Mononuclear cell (primary cell): Measurements from ENCODE around the gene ATG10. TPM values are rescaled to one million over a fixed set of nuclear protein-coding genes. Genes with fewer than 3 reads are reported as not detected.
"Not testable (repeated sequence)": the region's sequence is repeated elsewhere in the genome, so short reads cannot be mapped to it uniquely, and the experiment has no call there.

ENCODE experiments used
- H3K27me3 ChIP-seq: 2 replicates; pipeline ENCODE4 v1.6.0; 2011; ENCODE audit warnings: low read length, control low read depth; ENCODE audit not compliant: insufficient read depth
- H3K4me1 ChIP-seq: 2 replicates; pipeline ENCODE4 v1.5.1; 2011; ENCODE audit warnings: mild to moderate bottlenecking, low read length, control low read depth; ENCODE audit not compliant: insufficient read depth
- H3K4me3 ChIP-seq: 2 replicates; pipeline ENCODE4 v1.5.1; 2011; ENCODE audit warnings: mild to moderate bottlenecking, low read length, moderate library complexity
- H3K9me3 ChIP-seq: 2 replicates; pipeline ENCODE4 v1.5.1; 2011; ENCODE audit warnings: low read depth, mild to moderate bottlenecking, control low read depth, low read length
- total RNA-seq: library from RNA; depleted of rRNA; stranded (reverse); fragments of >200 nt; gene quantifications from one replicate; pipeline ENCODE4 v1.2.3, GENCODE V29; 2012

Gene ATG10
- total RNA-seq, 1 donor, result 2.4 TPM

DNA sequence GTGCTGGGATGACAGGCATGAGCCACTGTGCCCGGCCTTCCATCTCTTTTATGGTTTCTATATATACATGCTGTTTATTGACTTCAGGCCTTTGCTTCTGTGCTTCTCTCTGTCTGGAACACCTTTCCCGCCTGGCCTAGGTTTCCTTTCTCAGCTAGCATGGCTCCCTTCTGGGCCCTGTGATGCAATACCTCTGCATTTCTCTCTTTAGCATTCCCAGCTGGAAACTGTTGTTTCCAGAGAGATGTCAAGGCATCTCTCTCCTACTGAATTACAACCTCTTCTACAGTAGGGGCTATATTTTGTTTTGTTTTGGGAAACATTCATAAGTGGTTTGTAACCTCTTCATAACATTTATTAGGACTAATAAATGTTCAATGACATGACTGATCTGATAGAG lies 249.2 kb downstream of the ATG10 start:
- no peaks in the 10 kb centered on the region for H3K27me3 ChIP-seq
- no peaks in the 10 kb centered on the region for H3K4me1 ChIP-seq
- H3K9me3 ChIP-seq, result no peaks in the 10 kb centered on the region
- H3K4me3 ChIP-seq, result no peak overlapping the region

DNA sequence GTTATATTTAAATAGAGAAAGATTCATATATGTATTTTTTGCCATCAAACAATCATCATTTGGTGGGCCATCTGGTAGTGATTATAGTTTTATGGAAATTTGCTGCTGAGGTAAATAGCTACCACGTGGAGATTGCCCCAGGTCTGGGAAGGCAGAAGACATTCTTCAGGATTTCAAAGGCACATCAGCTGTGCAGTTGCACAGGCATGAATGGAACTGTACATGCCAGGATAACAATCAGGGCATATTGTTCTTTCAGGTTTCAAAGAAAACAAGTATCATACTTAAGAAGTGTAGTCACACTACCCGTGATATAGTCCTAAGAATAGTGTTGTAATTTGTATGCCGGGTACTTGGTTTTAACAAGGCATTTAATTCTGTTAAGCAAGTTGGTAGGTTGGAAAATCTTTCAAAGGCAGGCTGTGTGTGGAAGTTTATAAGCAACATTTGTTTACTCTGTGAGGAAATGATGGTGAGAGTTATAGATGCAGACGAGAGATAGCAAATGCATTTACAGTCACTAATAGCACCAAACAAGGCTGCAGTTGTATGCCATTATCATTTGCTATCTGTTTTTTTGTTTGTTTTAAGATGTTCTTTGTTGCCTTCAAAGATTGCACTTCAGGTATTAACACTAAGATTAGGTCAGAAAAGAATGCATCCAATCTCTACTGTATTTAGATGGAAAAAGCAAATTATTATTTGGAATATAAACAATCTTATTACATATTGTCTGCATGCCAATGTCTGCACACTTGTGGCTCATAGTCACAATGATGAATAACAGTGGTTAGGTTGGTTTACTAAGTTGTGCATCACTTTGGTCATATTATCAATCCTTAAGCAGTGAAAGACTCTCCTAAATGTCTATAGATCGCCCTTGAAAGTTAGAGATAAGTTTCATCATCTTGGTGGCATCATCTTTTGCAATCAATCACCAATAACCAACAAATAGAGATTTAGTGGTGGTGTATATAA lies 251.1 kb downstream of the ATG10 start:
- Histone ChIP-seq H3K4me1 (no peaks in the 10 kb centered on the region), H3K9me3 (no peaks in the 10 kb centered on the region), H3K27me3 (no peaks in the 10 kb centered on the region), H3K4me3 (no peak overlapping the region)

DNA sequence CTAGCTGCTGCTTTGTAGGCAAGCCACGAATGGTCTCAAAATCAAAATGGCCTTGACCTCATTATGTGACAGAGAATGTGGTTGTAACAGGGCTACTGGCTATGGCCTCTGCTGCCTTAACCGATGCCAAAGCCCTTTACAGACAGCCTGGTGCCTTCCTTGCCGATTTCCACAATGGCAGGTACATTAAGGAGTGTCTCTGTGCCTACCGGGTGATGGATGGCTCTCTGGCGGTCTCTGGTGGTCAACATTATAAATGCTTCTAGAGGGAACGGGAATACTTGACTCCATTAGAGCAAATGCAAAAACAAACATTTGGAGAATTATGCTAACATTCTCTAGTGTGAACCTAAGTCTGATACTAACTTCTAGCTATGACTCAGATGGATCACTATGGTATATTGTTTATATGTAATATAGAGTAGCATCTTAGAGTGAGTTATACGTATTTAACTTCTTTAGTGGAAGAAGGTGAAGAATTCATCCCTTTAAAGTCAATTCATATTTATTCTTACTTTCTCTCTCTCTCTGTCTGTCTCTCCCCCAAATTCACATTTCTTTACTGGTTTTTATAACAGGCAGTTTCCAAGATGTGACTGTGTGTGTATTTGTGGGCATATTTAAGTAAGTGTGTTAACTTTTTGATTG lies 253.8 kb downstream of the ATG10 start:
- no peaks in the 10 kb centered on the region for H3K4me1 ChIP-seq
- no peaks in the 10 kb centered on the region for H3K9me3 ChIP-seq
- H3K27me3 ChIP-seq, result no peaks in the 10 kb centered on the region
- no peak overlapping the region for H3K4me3 ChIP-seq

DNA sequence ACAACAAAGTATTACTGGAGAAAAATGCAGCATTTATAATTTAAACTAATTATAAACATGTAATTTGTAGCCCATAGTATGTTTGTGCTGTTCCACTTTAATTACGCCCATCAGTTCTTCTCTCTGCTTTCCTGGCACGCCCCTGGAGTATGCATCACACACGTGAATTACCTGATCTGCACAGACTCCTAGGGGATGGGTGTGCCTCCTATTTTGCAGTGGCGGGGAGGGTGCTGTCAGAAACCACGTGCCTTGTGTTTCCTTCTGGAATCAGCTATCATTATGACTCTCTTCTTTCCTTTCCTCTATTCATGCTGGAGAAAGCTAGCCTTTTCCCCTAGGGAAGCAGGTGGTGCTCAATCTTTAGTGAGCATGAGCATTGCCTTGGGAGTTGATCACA lies 263.1 kb downstream of the ATG10 start:
- Histone ChIP-seq H3K4me3 (no peak overlapping the region), H3K27me3 (no peaks in the 10 kb centered on the region), H3K9me3 (no peaks in the 10 kb centered on the region), H3K4me1 (no peaks in the 10 kb centered on the region)

DNA sequence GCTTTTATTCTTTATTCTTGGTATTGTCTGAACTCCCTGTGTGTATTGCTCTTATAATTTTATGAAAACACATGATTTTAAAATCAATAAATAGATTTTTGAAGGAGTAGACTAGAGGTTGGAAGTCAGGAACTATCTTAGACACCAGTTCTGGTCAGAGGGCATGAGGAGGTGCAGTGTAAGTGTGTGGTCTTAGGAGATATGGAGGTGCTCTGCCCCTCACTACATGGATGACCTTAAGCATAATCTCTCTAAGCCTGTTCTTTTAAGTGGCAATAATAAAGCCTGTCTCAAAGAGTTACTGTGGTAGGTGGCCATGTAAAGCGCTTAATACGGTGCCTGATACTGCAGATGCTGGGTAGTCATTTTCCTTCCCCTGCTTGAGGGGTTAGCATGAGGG lies 272.3 kb downstream of the ATG10 start:
- Histone ChIP-seq H3K4me3 (no peak overlapping the region), H3K9me3 (peaks cover 15% of the 10 kb centered on the region), H3K4me1 (no peaks in the 10 kb centered on the region), H3K27me3 (no peaks in the 10 kb centered on the region)

DNA sequence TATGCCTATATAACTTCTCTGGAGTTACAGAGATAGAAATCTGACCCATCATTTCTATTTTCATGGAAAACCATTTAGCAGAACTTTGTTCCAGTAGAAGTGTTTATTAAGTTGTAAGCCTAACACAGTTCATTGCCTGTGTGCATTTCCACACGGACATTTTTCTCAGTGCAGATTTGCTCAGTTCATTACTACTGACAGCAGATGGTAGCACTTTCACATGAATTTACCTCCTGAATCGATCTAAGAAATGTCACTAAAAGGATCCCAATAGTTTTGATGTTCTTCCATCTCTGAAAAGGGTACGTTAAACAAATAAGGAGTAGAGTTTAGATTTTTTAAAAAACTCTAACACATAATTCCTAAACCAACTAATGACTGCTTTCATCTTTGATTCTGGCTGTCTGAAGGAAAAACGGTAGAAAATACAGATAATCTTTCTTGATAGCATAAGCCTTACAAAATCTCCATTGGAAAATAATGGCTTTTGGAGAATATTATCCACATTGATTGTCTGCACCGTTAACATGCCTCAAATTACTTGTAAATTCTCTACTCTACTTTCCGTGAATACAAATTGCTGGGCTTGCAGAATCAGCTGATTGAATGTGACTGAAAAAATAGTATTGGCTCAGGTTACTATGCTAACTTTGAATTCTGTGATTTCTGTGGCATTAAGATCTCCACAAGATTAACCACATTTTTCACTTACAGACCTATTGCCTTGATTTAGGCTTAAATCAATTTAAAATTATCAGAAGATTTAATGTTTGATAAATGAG lies 273.2 kb downstream of the ATG10 start:
- Histone ChIP-seq H3K9me3 (peaks cover 15% of the 10 kb centered on the region), H3K4me3 (no peak overlapping the region), H3K4me1 (no peaks in the 10 kb centered on the region), H3K27me3 (no peaks in the 10 kb centered on the region)

DNA sequence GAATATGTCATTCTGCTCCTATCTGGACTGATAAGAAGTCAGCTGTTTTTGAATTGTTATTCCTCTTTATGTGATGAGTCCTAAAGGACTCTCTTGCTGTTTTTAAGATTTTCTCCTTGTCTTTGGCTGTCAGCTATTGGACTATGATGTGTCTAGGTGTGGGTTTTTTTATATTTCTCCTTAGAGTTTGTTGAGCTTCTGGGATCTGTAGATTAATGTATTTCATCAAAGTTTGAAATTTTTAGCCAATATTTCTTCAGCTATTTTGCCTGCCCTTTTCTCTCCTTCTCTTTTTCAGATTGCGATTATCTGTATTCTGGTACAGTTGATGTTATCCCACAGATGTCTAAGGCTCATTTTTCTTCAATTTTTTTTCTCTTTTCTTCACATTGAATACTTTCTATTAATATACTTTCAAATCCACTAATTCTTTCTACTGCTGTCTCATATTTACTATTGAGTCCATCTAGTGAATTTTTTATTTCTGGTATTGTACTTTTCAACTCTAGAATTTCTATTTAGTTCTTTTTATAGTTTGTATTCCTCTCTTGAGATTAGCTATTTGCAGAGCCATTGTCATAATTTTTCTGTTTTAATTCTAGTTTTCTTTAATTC lies 275.2 kb downstream of the ATG10 start:
- Histone ChIP-seq H3K4me3 (no peak overlapping the region), H3K9me3 (peaks cover 15% of the 10 kb centered on the region), H3K4me1 (no peaks in the 10 kb centered on the region), H3K27me3 (no peaks in the 10 kb centered on the region)

DNA sequence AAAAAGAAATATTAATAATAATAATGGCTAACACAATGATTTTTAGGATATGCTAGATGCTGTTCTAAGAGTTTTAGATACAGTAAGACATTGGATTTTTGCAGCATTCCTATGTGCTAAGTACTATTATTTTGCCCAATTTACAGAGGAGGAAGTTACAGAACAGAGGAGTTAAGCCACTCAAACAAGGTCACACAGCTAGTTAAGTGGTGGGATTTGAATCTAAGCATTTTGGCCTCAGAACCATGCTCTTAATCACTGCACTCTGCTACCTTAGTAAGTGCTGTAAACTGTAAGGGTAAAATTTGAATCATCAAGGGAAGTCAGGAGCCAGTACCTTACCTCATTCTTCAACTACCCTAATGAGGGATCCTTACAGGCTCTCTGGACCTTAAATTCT lies 280.9 kb downstream of the ATG10 start:
- H3K27me3 ChIP-seq, result no peaks in the 10 kb centered on the region
- H3K4me3 ChIP-seq, result no peak overlapping the region
- H3K4me1 ChIP-seq, result no peaks in the 10 kb centered on the region
- peaks cover 2% of the 10 kb centered on the region for H3K9me3 ChIP-seq

DNA sequence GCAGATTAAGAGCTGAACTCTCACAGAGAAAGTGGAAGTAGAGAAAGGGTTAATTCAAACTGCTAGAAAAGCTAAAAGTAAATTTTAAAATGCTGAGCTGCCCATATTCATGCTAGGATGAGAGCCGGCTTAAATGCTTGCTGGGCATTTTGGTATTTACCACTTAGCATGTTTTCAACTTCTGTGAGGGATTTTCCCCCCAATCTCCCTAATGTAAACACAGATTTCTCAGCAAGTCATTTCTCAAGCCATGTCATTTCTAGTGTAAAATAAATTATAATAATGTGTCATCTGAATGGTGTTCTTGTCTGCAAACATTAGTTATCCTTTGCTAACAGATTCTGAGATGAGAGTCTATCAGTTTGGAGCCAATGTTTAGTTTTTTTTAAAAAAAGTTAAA lies 284.0 kb downstream of the ATG10 start:
- Histone ChIP-seq H3K9me3 (no peaks in the 10 kb centered on the region), H3K27me3 (no peaks in the 10 kb centered on the region), H3K4me1 (no peaks in the 10 kb centered on the region), H3K4me3 (no peak overlapping the region)

DNA sequence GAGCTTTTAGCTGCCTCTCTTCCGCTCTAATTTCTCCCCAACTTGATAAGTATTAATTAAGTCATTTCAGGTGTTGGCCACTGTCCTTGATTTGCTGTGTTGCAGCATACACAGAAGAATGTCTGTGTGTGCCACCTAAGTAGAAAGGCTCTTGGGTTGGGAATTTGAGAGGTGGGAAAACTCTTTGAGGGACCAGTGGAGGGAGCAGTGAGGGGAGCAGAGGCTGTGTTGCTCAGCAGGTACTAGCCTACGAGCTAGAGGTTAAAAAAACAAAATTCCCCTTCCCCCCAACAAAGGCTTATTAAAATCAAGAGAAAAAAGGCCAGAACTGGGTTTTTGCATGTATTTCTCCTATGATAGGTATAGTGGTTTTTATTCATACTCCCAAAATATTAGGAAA lies 285.4 kb downstream of the ATG10 start:
- Histone ChIP-seq H3K4me3 (no peak overlapping the region), H3K4me1 (no peaks in the 10 kb centered on the region)

DNA sequence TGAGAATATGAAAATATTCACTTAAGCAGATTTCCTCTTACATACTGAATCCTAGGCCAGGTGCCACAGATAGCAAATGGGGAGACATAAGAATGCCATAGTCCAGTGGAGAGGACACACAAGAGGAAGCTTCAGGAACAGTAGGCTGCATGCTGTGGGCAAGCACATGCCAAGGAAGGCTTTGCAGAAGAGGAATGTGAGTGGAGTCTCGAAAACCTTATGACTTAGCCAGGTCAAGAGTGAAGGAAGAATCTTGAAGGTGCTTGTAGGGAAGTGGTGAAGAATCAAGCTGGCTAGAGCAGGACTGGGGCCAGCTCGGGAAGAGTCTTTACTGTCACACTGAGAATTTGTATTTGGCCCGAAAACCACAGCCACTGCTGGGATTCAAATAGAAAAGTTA lies 285.9 kb downstream of the ATG10 start:
- H3K4me3 ChIP-seq, result no peak overlapping the region
- no peaks in the 10 kb centered on the region for H3K27me3 ChIP-seq
- no peaks in the 10 kb centered on the region for H3K9me3 ChIP-seq
- no peaks in the 10 kb centered on the region for H3K4me1 ChIP-seq

More for the DNA sequence above, 285.4 kb downstream of the ATG10 start:
- Histone ChIP-seq H3K9me3 (no peaks in the 10 kb centered on the region), H3K27me3 (no peaks in the 10 kb centered on the region)

DNA sequence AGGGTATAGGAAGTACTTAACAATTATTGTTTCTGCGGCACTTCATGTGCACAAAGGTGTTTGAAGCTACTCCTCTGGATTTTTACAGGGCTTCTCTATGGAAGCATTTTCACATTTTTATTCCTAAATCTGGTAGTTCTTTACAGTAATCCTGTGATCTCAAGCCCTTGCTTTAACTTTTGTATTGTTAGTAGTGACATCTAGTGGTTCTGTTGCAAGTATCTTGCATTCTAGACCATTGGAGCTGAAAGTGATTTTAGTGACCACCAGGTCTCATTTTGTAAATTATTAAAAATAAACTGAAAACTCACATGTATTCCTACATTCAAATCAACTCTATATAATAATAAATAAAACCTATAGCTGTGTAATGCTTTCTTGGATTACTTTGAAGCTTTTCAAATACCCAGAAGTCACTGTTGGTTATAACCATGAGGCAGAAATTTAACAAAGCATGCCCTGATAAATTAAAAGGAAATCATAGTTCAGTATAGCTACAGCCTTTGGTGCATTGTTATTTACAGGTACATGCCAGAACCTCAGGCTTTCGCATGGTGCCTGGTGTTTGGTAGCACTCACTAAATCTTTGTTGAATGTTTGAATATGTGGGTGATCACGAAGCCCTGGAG lies 287.5 kb downstream of the ATG10 start:
- no peaks in the 10 kb centered on the region for H3K4me1 ChIP-seq
- H3K4me3 ChIP-seq, result no peak overlapping the region
- H3K9me3 ChIP-seq, result no peaks in the 10 kb centered on the region
- H3K27me3 ChIP-seq, result no peaks in the 10 kb centered on the region

DNA sequence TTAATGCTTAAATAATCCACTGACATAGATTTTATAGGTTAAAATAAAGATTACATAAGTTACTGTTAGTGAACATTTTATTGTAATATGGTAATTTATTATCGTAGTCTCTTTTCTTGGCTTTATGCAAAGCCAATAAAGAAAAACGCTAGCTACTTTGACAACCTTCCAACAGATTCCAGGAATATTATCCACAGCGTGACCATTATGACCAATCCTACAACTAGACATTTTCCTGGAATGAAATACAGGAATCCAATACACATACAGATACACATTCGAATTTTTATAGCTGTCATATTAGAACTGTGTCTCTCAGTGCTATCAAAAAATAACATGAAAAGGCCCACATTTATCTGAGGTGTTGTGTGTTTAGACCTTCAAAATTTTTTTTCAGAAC lies 293.2 kb downstream of the ATG10 start:
- Histone ChIP-seq H3K9me3 (peaks cover 10% of the 10 kb centered on the region), H3K27me3 (no peaks in the 10 kb centered on the region), H3K4me3 (no peak overlapping the region), H3K4me1 (no peaks in the 10 kb centered on the region)

DNA sequence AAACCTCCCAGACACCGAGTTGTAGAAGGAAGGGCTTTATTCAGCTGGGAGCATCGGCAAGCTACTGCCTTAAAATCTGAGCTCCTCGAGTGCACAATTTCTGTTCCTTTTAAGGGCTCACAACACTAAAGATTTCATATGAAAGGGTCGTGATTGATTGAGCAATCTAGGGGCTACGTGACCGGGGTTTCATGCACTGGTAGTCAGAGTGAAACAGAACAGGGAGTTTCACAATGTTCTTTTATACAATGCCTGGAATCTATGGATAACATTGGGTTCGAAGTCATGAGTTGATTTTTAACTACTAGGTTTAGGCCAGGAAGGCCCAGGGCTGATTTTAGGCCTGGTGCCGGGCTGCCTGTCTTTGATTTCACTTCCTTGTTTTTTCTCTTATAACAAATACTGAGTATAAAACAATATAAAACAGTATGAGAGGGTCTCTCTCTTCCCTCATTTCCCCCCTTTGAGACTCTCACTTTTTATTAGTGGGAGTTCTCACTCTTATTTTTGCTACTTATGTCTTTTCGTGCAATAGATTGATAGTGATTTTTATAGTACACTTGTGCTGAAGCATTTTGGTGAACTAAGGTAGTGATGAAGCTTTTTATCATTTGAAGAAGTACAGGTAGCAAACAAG lies 295.6 kb downstream of the ATG10 start:
- not testable (repeated sequence) for H3K4me3 ChIP-seq, H3K4me1 ChIP-seq, H3K9me3 ChIP-seq, H3K27me3 ChIP-seq
